K562 (cell line): ENCODE measurements around the gene CSNK1G1. TPM values are rescaled to one million over a fixed set of nuclear protein-coding genes. Genes with fewer than 3 reads are reported as not detected.
A peak's percentile ranks its signal among the peaks of the same experiment; 100 is the strongest.

ENCODE experiments used
- BHLHE40 ChIP-seq: IDR thresholded peaks from 2 replicates; pipeline ENCODE4 v1.6.1; 2011; ENCODE audit warnings: low read length, improper control_type of control experiment
- CBFA2T3 ChIP-seq: fragments of 450-650 bp; IDR thresholded peaks from 2 replicates; pipeline ENCODE4 v1.6.1; 2017
- CREM ChIP-seq: IDR thresholded peaks from 2 replicates; pipeline ENCODE4 v1.6.1; 2014; ENCODE audit warnings: antibody characterized with exemption, low read depth
- FOXA3 ChIP-seq, 2 experiments: fragments of 450-650 bp in 1 of 2; sonication (generic) in 1 of 2; formaldehyde crosslinking; IDR thresholded peaks in 1 of 2; conservative IDR thresholded peaks in 1 of 2; 2 replicates each; pipeline versions ENCODE4 v1.4.0 to v1.8.0; 2020 to 2022; ENCODE audit warnings: mild to moderate bottlenecking in 2 of 2, missing genetic modification reagents in 1 of 2
- HCFC1 ChIP-seq: IDR thresholded peaks from 2 replicates; pipeline ENCODE4 v1.6.1; 2012; ENCODE audit warnings: low read depth, low read length, improper control_type of control experiment
- JUNB ChIP-seq: fragments of 450-650 bp; formaldehyde crosslinking; conservative IDR thresholded peaks from 2 replicates; pipeline ENCODE4 v1.4.0; 2020; ENCODE audit warnings: mild to moderate bottlenecking
- JUND ChIP-seq, 2 experiments: IDR thresholded peaks; 2 replicates in 1 of 2; 3 replicates in 1 of 2; pipeline ENCODE4 v1.6.1; 2011; ENCODE audit warnings: borderline replicate concordance in 2 of 2, low read depth in 2 of 2, low read length in 2 of 2, improper control_type of control experiment in 1 of 2, missing biosample characterization in 1 of 2, missing genetic modification characterization in 1 of 2, missing genetic modification reagents in 1 of 2
- KDM1A ChIP-seq, 2 experiments: fragments of 450-650 bp; IDR thresholded peaks; 2 replicates each; pipeline ENCODE4 v1.6.1; 2016; ENCODE audit warnings: mild to moderate bottlenecking in 2 of 2
- LEF1 ChIP-seq: fragments of 450-650 bp; IDR thresholded peaks from 2 replicates; pipeline ENCODE4 v1.6.1; 2016; ENCODE audit warnings: mild to moderate bottlenecking
- RFX1 ChIP-seq: fragments of 450-650 bp; IDR thresholded peaks from 2 replicates; pipeline ENCODE4 v1.6.1; 2016; ENCODE audit warnings: mild to moderate bottlenecking, moderate library complexity
- SMARCA4 ChIP-seq: fragments of 450-650 bp; IDR thresholded peaks from 2 replicates; pipeline ENCODE4 v1.6.1; 2016
- SMARCC2 ChIP-seq: fragments of 450-650 bp; IDR thresholded peaks from 2 replicates; pipeline ENCODE4 v1.6.1; 2017; ENCODE audit warnings: antibody characterized with exemption, moderate library complexity, mild to moderate bottlenecking, low read depth
- SMARCE1 ChIP-seq: fragments of 450-650 bp; IDR thresholded peaks from 2 replicates; pipeline ENCODE4 v1.7.1; 2016; ENCODE audit warnings: mild to moderate bottlenecking
- SRSF7 ChIP-seq: fragments of 200-400 bp; formaldehyde crosslinking; optimal IDR thresholded peaks from 2 replicates; pipeline ENCODE3; 2017; ENCODE audit warnings: mild to moderate bottlenecking, low read depth, low read length
- TEAD4 ChIP-seq, 2 experiments: sonication (generic) in 1 of 2; formaldehyde crosslinking in 1 of 2; IDR thresholded peaks; 2 replicates each; pipeline versions ENCODE4 v1.6.1 to v1.8.0; 2012 to 2022; ENCODE audit warnings: borderline replicate concordance in 1 of 2, inconsistent platforms in 1 of 2, low read length in 1 of 2, mild to moderate bottlenecking in 1 of 2, missing genetic modification reagents in 1 of 2
- ZNF253 ChIP-seq: fragments of 250-450 bp; sonication (Bioruptor Pico); conservative IDR thresholded peaks from 2 replicates; pipeline ENCODE4 v1.6.1; 2021; ENCODE audit warnings: mild to moderate bottlenecking
- ZNF384 ChIP-seq: IDR thresholded peaks from 2 replicates; pipeline ENCODE4 v1.6.1; 2012; ENCODE audit warnings: low read depth, low read length, improper control_type of control experiment
- ZNF766 ChIP-seq: fragments of 200-800 bp; sonication (Bioruptor generic); conservative IDR thresholded peaks from 2 replicates; pipeline ENCODE4 v1.6.1; 2016; ENCODE audit warnings: missing genetic modification characterization, missing compliant biosample characterization
- polyA plus RNA-seq, 8 experiments: library from polyadenylated mRNA; depleted of rRNA in 4 of 8; stranded (reverse) in 5 of 8; unstranded in 3 of 8; fragments of >200 nt; fragmentation: Nextera tagmentation in 2 of 8; fragmentation: Illumina TruSeq in 1 of 8; extraction: Ambion mirVana in 2 of 8; extraction: Trizol in 1 of 8; gene quantifications; 2 replicates each; pipeline versions ENCODE4 v1.2.1 to v1.2.3, GENCODE V29; 2011 to 2014; ENCODE audit warnings: inconsistent platforms in 1 of 8, missing spikeins in 1 of 8
- total RNA-seq, 7 experiments: library from RNA; depleted of rRNA in 6 of 7; stranded (reverse); fragments of >200 nt in 6 of 7; fragmentation: Illumina TruSeq in 2 of 7; extraction: Trizol in 2 of 7; gene quantifications; 2 replicates each; pipeline versions ENCODE4 v1.2.1 to v1.2.3, GENCODE V29; 2011 to 2021; ENCODE audit warnings: low replicate concordance in 1 of 7
- TF ChIP-seq, protein P1 (sequence below): sonication (generic); formaldehyde crosslinking; IDR thresholded peaks from 2 replicates; pipeline ENCODE4 v1.8.0; 2022; ENCODE audit warnings: mild to moderate bottlenecking, missing genetic modification reagents, borderline replicate concordance
- TF ChIP-seq, protein P2 (sequence below): sonication (generic); formaldehyde crosslinking; IDR thresholded peaks from 2 replicates; pipeline ENCODE4 v1.8.0; 2022; ENCODE audit warnings: missing genetic modification reagents, mild to moderate bottlenecking, moderate library complexity, borderline replicate concordance
- TF ChIP-seq, protein P3 (sequence below): sonication (generic); formaldehyde crosslinking; IDR thresholded peaks from 2 replicates; pipeline ENCODE4 v1.9.0; 2022; ENCODE audit warnings: mild to moderate bottlenecking, missing genetic modification reagents
- TF ChIP-seq, protein P4 (sequence below): sonication (generic); formaldehyde crosslinking; IDR thresholded peaks from 2 replicates; pipeline ENCODE4 v1.8.0; 2023; ENCODE audit warnings: mild to moderate bottlenecking, missing genetic modification reagents
- TF ChIP-seq, protein P5 (sequence below): fragments of 450-650 bp; IDR thresholded peaks from 2 replicates; pipeline ENCODE4 v1.6.1; 2016; ENCODE audit warnings: low read depth, mild to moderate bottlenecking, moderate library complexity

The CSNK1G1 gene
- total and polyA plus RNA-seq, 9 of the 15 experiments (the other 6 are each of a cell fraction or from before 2014, with no cell fraction given) = 4.5 to 18.5 (median 9.5) TPM

DNA sequence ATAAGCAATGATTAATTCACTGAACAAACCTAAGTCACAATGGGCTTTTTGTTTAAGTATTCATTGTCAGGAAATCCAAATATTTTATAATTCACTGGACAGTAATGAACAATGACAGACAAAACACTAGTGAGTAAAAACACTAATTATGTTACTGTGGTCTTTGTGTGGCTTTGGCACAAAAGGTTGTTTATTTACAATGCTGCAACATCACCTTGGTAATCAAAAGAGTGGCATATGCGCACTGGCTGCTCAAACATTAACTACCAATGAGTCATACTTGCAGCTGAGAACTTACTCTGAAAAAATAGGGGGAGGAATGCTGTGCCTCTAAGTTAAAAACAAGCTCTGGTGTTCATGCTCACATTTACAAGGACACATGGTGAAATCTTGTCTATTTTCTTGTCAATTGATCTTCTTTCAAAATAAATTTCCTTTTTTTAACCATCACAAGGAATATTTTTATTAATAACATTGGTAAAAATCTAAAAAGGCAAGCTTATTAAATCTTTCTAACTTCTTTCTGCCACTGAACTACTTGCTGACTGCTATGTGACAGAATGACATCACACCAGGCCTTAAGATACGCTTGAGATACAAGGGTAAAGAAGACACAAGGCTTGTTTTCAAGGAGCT lies 107.9 kb downstream of the CSNK1G1 start (continued):
- 0 out of 2 replicates have a peak, but pooled peaks have one; percentile 20 for TF ChIP-seq BHLHE40
- peak in 1 of 2 experiments; percentile 22; a peak in 1 of 4 replicates for TF ChIP-seq KDM1A (IDR thresholded peaks at IDR 0.05)
- peak; percentile 50 to 79; a peak in 3 of 4 replicates for TF ChIP-seq FOXA3 (CRISPR knock-in tag; conservative IDR thresholded peaks at IDR 0.05 in 1 of 2, IDR thresholded peaks at IDR 0.05 in 1 of 2)
- TF ChIP-seq TEAD4 (IDR thresholded peaks at IDR 0.05; ENCODE audit: low read length) = peak; percentile 61
- TF ChIP-seq TEAD4 (CRISPR knock-in tag; IDR thresholded peaks at IDR 0.05; ENCODE audit: borderline replicate concordance) = no peak
- TF ChIP-seq, protein P1, sequence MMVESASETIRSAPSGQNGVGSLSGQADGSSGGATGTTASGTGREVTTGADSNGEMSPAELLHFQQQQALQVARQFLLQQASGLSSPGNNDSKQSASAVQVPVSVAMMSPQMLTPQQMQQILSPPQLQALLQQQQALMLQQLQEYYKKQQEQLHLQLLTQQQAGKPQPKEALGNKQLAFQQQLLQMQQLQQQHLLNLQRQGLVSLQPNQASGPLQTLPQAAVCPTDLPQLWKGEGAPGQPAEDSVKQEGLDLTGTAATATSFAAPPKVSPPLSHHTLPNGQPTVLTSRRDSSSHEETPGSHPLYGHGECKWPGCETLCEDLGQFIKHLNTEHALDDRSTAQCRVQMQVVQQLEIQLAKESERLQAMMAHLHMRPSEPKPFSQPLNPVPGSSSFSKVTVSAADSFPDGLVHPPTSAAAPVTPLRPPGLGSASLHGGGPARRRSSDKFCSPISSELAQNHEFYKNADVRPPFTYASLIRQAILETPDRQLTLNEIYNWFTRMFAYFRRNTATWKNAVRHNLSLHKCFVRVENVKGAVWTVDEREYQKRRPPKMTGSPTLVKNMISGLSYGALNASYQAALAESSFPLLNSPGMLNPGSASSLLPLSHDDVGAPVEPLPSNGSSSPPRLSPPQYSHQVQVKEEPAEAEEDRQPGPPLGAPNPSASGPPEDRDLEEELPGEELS (CRISPR knock-in tag) = 0 out of 2 replicates have a peak, but pooled peaks have one; percentile 40
- peak; percentile 59; the same call in 1 of the 2 replicates for TF ChIP-seq SMARCC2
- peak; percentile 67 for TF ChIP-seq RFX1
- no peak for TF ChIP-seq ZNF766 (CRISPR knock-in tag)
- TF ChIP-seq, protein P2, sequence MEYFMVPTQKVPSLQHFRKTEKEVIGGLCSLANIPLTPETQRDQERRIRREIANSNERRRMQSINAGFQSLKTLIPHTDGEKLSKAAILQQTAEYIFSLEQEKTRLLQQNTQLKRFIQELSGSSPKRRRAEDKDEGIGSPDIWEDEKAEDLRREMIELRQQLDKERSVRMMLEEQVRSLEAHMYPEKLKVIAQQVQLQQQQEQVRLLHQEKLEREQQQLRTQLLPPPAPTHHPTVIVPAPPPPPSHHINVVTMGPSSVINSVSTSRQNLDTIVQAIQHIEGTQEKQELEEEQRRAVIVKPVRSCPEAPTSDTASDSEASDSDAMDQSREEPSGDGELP = peak; percentile 58; the same call in 1 of the 2 replicates
- TF ChIP-seq JUND (IDR thresholded peaks at IDR 0.05; ENCODE audit: borderline replicate concordance, low read depth, low read length) = peak; percentile 96
- TF ChIP-seq JUND (tag; IDR thresholded peaks at IDR 0.05; ENCODE audit: borderline replicate concordance, low read depth, low read length) = peak; percentile 90
- peak; percentile 71; the same call in 1 of the 2 replicates for TF ChIP-seq SMARCA4
- TF ChIP-seq SRSF7 = no peak
- TF ChIP-seq, protein P3, sequence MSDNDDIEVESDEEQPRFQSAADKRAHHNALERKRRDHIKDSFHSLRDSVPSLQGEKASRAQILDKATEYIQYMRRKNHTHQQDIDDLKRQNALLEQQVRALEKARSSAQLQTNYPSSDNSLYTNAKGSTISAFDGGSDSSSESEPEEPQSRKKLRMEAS (CRISPR knock-in tag) = no peak
- TF ChIP-seq ZNF384 = peak; percentile 62
- TF ChIP-seq CREM = peak; percentile 6; the same call in 1 of the 2 replicates
- peak; percentile 69; the same call in 1 of the 2 replicates for TF ChIP-seq LEF1
- TF ChIP-seq SMARCE1 = peak; percentile 76
- TF ChIP-seq, protein P4, sequence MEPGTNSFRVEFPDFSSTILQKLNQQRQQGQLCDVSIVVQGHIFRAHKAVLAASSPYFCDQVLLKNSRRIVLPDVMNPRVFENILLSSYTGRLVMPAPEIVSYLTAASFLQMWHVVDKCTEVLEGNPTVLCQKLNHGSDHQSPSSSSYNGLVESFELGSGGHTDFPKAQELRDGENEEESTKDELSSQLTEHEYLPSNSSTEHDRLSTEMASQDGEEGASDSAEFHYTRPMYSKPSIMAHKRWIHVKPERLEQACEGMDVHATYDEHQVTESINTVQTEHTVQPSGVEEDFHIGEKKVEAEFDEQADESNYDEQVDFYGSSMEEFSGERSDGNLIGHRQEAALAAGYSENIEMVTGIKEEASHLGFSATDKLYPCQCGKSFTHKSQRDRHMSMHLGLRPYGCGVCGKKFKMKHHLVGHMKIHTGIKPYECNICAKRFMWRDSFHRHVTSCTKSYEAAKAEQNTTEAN (CRISPR knock-in tag) = no peak
- no peak for TF ChIP-seq ZNF253 (CRISPR knock-in tag)
- TF ChIP-seq HCFC1 = no peak
- TF ChIP-seq JUNB (CRISPR knock-in tag) = 0 out of 2 replicates have a peak, but pooled peaks have one; percentile 37
- TF ChIP-seq, protein P5, sequence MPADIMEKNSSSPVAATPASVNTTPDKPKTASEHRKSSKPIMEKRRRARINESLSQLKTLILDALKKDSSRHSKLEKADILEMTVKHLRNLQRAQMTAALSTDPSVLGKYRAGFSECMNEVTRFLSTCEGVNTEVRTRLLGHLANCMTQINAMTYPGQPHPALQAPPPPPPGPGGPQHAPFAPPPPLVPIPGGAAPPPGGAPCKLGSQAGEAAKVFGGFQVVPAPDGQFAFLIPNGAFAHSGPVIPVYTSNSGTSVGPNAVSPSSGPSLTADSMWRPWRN = no peak
- peak; percentile 41 for TF ChIP-seq CBFA2T3
